ENCODE data around the gene TMED10. TPM values are rescaled to one million over a fixed set of nuclear protein-coding genes. Genes with fewer than 3 reads are reported as not detected.
"Not testable (repeated sequence)": the region's sequence is repeated elsewhere in the genome, so short reads cannot be mapped to it uniquely, and the experiment has no call there.

The TMED10 gene
- total RNA-seq, 1 experiment from 2014 or later, result 255 TPM

- H3K27ac Mint-ChIP-seq (ENCODE audit: unreplicated experiment), result no peak overlapping the region
- peaks cover 46% of the 10 kb centered on the region for H3K36me3 Mint-ChIP-seq (ENCODE audit: insufficient read depth, unreplicated experiment)
- H3K9me3 Mint-ChIP-seq (ENCODE audit: unreplicated experiment), result no peaks in the 10 kb centered on the region
- TF ChIP-seq CTCF (IDR thresholded peaks at IDR 0.05; ENCODE audit: insufficient read depth in 1 of 2, low read depth in 1 of 2, low read length in 1 of 2, severe bottlenecking in 1 of 2, unreplicated experiment in 1 of 2), result no peak
- no peak for DNase-seq
- H3K27me3 Mint-ChIP-seq (ENCODE audit: insufficient read depth, unreplicated experiment), result no peaks in the 10 kb centered on the region
- no peaks in the 10 kb centered on the region for H3K36me3 ChIP-seq (ENCODE audit: control insufficient read depth, insufficient read depth, low read length)
- no TSS peak for BruUV-seq (replicated peaks)
- no peak overlapping the region for H3K4me3 ChIP-seq (ENCODE audit: low read depth, low read length)
- CTCF ChIA-PET, result no interaction called here
- no peaks in the 10 kb centered on the region for H3K27me3 ChIP-seq (replicated peaks; ENCODE audit: control insufficient read depth, insufficient read depth, low read length)
- H3K4me1 ChIP-seq, result peaks cover 16% of the 10 kb centered on the region; the same call in 1 of the 2 replicates
- POLR2A ChIA-PET, result no interaction called here
- no peaks in the 10 kb centered on the region for H3K4me1 Mint-ChIP-seq (ENCODE audit: low read depth, unreplicated experiment)
- no peak overlapping the region for H3K4me3 Mint-ChIP-seq (ENCODE audit: unreplicated experiment)
- intact Hi-C loops (cut with micrococcal nuclease; ENCODE audit: unreplicated experiment), result no loop called here
- no peaks in the 10 kb centered on the region for H3K9me3 ChIP-seq
Measured at GRCh38 chr14:75128596-75128990, 47.8 kb downstream of the TMED10 start.

- H3K27me3 Mint-ChIP-seq (ENCODE audit: insufficient read depth, unreplicated experiment), result no peaks in the 10 kb centered on the region
- no peaks in the 10 kb centered on the region for H3K9me3 Mint-ChIP-seq (ENCODE audit: unreplicated experiment)
- peak overlapping the region; percentile 80 for H3K4me3 Mint-ChIP-seq (ENCODE audit: unreplicated experiment)
- peak overlapping the region; percentile 86 for H3K27ac Mint-ChIP-seq (ENCODE audit: unreplicated experiment)
- H3K9me3 ChIP-seq, result no peaks in the 10 kb centered on the region
- ChIA-PET CTCF (interaction anchor here (0.5 kb wide), 1 partner anchor 375 kb away, joined by 3 read pairs; no protein-coding TSS in a partner anchor), POLR2A (interaction anchor here (0.7 to 2.1 kb wide), 2 partner anchors 166 to 451 kb away, joined by 3 to 11 read pairs; no protein-coding TSS in a partner anchor)
- no peaks in the 10 kb centered on the region for H3K4me1 Mint-ChIP-seq (ENCODE audit: low read depth, unreplicated experiment)
- H3K36me3 Mint-ChIP-seq (ENCODE audit: insufficient read depth, unreplicated experiment), result peaks cover 41% of the 10 kb centered on the region
- H3K4me3 ChIP-seq (ENCODE audit: low read depth, low read length), result peak overlapping the region; percentile 96
- BruUV-seq (replicated peaks), result no TSS peak
- H3K4me1 ChIP-seq, result peaks cover 16% of the 10 kb centered on the region; the same call in 1 of the 2 replicates
- DNase-seq, result no peak
- H3K36me3 ChIP-seq (ENCODE audit: control insufficient read depth, insufficient read depth, low read length), result no peaks in the 10 kb centered on the region
- no peak for TF ChIP-seq CTCF (IDR thresholded peaks at IDR 0.05; ENCODE audit: insufficient read depth in 1 of 2, low read depth in 1 of 2, low read length in 1 of 2, severe bottlenecking in 1 of 2, unreplicated experiment in 1 of 2)
- intact Hi-C loops (cut with micrococcal nuclease; ENCODE audit: unreplicated experiment), result loop anchor here (1.0 kb wide), 1 partner anchor 167 kb away; no protein-coding TSS in a partner anchor
- H3K27me3 ChIP-seq (replicated peaks; ENCODE audit: control insufficient read depth, insufficient read depth, low read length), result no peaks in the 10 kb centered on the region
Measured at GRCh38 chr14:75127903-75128595, 48.4 kb downstream of the TMED10 start.

GRCh38 chr14:75127474-75127820 is 49.0 kb downstream of the TMED10 start:
- H3K4me3 Mint-ChIP-seq (ENCODE audit: unreplicated experiment), result peak overlapping the region; percentile 80
- peaks cover 35% of the 10 kb centered on the region for H3K36me3 Mint-ChIP-seq (ENCODE audit: insufficient read depth, unreplicated experiment)
- DNase-seq; H3K36me3 ChIP-seq (ENCODE audit: control insufficient read depth, insufficient read depth, low read length); BruUV-seq (replicated peaks); H3K9me3 Mint-ChIP-seq (ENCODE audit: unreplicated experiment); H3K27me3 ChIP-seq (replicated peaks; ENCODE audit: control insufficient read depth, insufficient read depth, low read length); H3K27me3 Mint-ChIP-seq (ENCODE audit: insufficient read depth, unreplicated experiment); H3K4me1 Mint-ChIP-seq (ENCODE audit: low read depth, unreplicated experiment); H3K9me3 ChIP-seq: not testable (repeated sequence)
- peak overlapping the region; percentile 86 for H3K27ac Mint-ChIP-seq (ENCODE audit: unreplicated experiment)
- intact Hi-C loops (cut with micrococcal nuclease; ENCODE audit: unreplicated experiment), result loop anchor here (1.0 kb wide), 1 partner anchor 168 kb away; no protein-coding TSS in a partner anchor
- CTCF ChIA-PET, result interaction anchor here (0.5 to 1.0 kb wide), 5 partner anchors 39 to 1866 kb away, joined by 3 to 8 read pairs (median 3); no protein-coding TSS in a partner anchor
- Histone ChIP-seq H3K4me1 (peaks cover 16% of the 10 kb centered on the region; the same call in 1 of the 2 replicates), H3K4me3 (ENCODE audit: low read depth, low read length) (peak overlapping the region; percentile 96)
- POLR2A ChIA-PET, result interaction anchor here (0.6 to 2.1 kb wide), 8 partner anchors 26 to 451 kb away, joined by 3 to 11 read pairs (median 5); no protein-coding TSS in a partner anchor
